Activated naive CD4-positive, alpha-beta T cell treated with anti-CD3 and anti-CD28 coated beads, Interleukin-2, amount 50 U/mL, for 72 hours (primary cell): ENCODE measurements around the gene PRR22. TPM values are rescaled to one million over a fixed set of nuclear protein-coding genes. Genes with fewer than 3 reads are reported as not detected.
A peak's percentile ranks its signal among the peaks of the same experiment; 100 is the strongest.

Experiments used
- ATAC-seq, 2 donors: fragments of 150-1000 bp; cut with Tn5 transposase; 2 replicates each; pipeline ENCODE4 v1.10.0; 2021; ENCODE audit warnings: mild to moderate bottlenecking in 2 of 2, moderate library complexity in 2 of 2
- DNase-seq, 2 donors: peaks; one replicate each; pipeline ENCODE4 v3.0.0; 2021 to 2022; ENCODE audit warnings: low spot score in 2 of 2
- H3K27ac Mint-ChIP-seq, 2 donors: one replicate each; pipeline ENCODE4 v1.8.0; 2022; ENCODE audit warnings: mild to moderate bottlenecking in 2 of 2, mixed read lengths in 2 of 2
- H3K36me3 Mint-ChIP-seq, 2 donors: one replicate each; pipeline ENCODE4 v1.8.0; 2022; ENCODE audit warnings: mixed read lengths in 2 of 2
- H3K9me3 Mint-ChIP-seq, 2 donors: one replicate each; pipeline ENCODE4 v1.8.0; 2022; ENCODE audit warnings: mixed read lengths in 2 of 2
- total RNA-seq, 2 donors: library from RNA; stranded (reverse); gene quantifications; one replicate each; pipeline ENCODE4 v1.2.3, GENCODE V29; 2022

PRR22 gene
- total RNA-seq, 2 donors from 2014 or later = 1.8 to 7.4 TPM

DNA sequence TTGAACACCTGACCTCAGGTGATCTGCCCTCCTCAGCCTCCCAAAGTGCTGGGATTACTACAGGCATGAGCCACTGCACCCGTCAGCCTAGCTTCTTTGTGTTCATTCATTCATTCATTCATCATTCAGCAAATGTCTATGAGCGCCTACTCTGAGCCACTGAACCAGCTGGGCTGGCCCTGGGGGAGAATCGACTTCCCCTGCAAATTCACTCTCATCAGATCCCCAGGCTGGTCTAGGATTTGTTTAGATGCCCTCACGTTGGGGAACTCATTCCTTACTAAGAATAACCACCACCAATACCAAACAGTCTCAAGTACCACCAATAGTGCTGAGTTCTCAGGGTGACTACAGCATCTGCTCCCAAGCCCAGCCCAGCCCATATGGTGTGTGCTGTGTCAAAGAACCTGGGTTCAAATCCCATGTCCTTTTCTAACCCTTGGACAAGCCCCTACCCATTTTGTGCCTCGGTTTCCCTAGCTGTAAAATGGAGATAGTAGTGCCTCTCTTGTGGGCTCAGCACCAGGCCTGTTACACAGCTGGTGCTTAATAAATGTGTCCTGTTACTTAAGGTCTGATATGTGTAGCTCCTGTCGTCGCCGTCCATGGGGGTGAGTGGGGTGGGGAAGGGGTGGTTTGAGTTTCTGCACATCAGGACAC lies 37.1 kb upstream of the PRR22 start:
- no peak for DNase-seq
- no peaks in the 10 kb centered on the region for H3K36me3 Mint-ChIP-seq
- no peak overlapping the region for H3K27ac Mint-ChIP-seq
- no peak for ATAC-seq
- H3K9me3 Mint-ChIP-seq = no peaks in the 10 kb centered on the region

DNA sequence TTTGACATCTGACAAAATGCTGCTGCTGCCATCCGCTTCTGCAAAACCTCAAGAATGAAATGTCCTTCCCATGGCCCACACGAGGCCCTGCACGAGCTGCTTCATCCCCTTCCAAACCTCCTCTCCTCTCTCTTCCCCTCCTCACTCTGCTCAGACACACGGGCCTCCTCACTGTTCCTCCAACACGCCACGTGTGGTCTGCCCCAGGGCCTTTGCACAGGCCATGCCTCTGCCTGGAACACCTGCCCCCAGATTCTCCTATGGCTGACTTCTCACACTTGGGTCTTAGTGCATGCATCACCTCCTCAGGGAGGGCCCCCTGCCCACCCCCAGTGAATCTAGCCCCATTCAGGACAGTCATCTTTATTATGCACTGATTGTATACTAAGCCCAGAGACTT lies 36.2 kb upstream of the PRR22 start:
- no peaks in the 10 kb centered on the region for H3K9me3 Mint-ChIP-seq
- ATAC-seq = no peak
- no peak overlapping the region for H3K27ac Mint-ChIP-seq
- no peaks in the 10 kb centered on the region for H3K36me3 Mint-ChIP-seq
- no peak for DNase-seq

DNA sequence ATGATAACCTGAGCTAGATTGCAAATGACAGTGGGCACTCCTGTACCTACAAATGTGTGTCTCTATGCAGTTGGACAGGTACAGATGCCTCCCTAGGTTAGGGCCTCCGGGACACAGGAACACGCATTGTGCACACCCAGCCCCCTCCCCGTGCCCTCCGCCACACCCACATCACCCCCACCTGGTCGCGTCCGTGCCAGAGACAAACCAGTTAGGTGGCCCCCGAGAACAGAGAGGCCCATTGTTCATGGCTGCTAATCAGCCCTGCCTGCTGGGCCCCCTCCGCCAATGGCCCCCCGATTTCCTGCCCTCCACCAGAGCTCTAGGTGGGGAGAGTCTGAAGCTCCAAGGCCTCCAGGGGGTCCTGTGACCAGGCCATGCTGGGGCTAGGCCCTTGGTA lies 34.0 kb upstream of the PRR22 start:
- H3K36me3 Mint-ChIP-seq = no peaks in the 10 kb centered on the region
- no peak for DNase-seq
- no peaks in the 10 kb centered on the region for H3K9me3 Mint-ChIP-seq

DNA sequence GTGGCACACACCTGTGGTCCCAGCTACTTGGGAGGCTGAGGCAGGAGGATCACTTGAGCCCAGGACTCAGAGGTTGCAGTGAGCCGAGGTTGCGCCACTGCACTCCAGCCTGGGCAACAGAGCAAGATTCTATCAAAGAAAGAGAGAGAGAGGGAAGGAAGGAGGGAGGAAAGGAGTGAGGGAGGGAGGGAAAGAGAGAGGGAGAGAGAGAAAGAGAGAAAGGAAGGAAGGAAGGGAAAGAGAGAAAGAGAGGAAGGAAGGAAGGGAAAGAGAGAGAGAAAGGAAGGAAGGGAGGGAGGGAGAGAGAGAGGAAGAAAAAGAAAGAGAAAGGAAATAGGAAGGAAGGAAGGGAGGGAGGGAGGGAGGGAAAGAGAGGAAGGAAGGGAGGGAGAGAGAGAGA lies 32.7 kb upstream of the PRR22 start:
- Mint-ChIP-seq H3K9me3 (no peaks in the 10 kb centered on the region), H3K36me3 (no peaks in the 10 kb centered on the region), H3K27ac (no peak overlapping the region)
- ATAC-seq = no peak
- DNase-seq = no peak

More for the DNA sequence above, 34.0 kb upstream of the PRR22 start:
- H3K27ac Mint-ChIP-seq = no peak overlapping the region
- ATAC-seq = no peak

DNA sequence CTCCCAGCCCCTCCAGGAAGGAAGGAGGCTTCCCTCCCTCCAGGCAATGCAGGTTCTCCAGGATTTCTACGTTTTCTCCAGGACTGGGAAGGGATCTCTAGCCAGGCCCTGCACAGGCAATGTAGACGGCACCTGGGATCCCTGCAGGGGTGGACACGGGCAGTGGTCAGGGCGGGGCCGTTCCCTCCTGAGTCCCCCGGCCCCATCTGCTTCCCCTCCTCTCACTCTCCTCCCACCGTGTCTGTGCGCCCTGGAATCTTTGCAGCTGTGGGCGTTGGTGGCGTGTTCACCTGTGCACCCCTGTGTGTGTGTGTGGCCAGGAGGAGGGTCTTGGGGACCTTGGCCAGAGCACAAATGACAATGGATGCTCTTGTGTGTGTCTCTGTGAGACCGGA lies 30.3 kb upstream of the PRR22 start:
- Mint-ChIP-seq H3K27ac (no peak overlapping the region), H3K36me3 (no peaks in the 10 kb centered on the region), H3K9me3 (no peaks in the 10 kb centered on the region)
- ATAC-seq (no peak), DNase-seq (no peak)

DNA sequence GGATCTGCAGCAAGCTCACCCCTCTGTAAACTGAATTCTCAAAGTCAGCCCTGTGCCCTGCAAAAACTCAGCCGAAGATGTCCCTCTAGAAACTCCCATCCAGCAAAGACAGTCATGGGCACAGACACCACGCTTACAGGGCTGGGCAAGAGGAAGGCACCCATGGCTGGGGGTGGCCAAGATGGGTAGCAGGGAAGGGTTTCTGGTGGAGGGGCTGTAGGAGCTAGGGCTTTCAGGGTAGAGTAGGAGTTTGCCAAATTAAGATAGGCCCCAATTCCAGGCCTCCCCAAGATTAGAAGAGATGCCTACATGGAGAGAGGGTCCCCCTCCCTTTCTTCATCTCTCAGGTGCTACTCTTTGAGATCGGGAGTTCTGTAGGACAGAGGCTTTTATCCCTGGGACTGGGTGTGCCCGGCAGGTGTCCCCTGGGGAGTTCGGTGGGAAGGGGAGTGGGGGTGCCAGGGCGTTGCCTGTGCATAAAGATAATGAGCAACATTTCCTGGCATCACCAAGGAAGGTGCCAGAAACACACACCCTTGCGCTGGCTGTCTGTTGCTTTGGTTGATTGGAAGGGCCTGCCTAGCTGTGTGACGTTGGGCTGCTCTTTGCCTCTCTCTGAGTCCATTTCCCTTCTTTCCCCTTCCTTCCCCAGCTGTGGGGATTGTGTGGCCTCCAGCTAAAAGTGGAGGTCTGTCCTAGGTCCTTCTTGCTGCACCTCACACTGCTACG lies 29.7 kb upstream of the PRR22 start:
- H3K36me3 Mint-ChIP-seq = no peaks in the 10 kb centered on the region
- DNase-seq = no peak
- no peak overlapping the region for H3K27ac Mint-ChIP-seq
- ATAC-seq = no peak
- H3K9me3 Mint-ChIP-seq = no peaks in the 10 kb centered on the region

DNA sequence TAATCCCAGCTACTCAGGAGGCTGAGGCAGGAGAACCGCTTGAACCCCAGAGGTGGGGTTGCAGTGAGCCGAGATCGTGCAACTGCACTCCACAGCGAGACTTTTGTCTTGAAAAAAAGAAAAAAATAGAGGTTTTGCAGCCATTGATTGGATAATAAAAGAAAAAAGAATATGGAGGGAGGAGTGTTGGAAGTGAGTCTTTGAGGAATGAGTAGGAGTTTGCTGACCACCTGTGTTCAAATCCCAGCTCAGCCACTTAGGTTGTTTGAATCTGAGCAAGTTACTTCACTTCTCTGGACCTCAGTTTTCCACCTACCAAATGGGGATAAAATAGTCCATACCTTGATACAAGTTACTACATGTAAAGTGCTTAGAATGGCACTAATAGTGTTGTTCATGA lies 26.6 kb upstream of the PRR22 start:
- no peak for DNase-seq
- ATAC-seq = no peak
- Mint-ChIP-seq H3K36me3 (no peaks in the 10 kb centered on the region), H3K27ac (no peak overlapping the region), H3K9me3 (no peaks in the 10 kb centered on the region)

DNA sequence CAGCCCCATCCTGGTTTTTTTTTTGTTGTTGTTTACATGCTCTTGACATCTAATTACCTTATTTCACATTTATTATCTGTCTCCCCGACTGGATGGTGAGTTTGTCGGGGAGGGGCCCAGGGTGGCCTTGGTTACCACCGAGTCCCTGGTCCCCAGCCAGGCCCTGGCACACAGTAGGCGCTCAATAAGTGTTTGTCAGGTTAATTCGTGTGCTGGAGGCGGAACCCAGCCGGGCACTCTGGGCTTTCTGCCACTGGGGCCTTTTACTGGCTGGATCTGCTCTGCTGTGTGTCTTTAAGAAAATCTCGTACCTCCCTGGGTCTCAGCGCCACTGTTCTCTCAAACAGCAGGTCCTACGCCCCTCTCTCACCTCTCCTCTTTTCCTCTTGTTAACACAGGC lies 24.9 kb upstream of the PRR22 start:
- DNase-seq = no peak
- Mint-ChIP-seq H3K27ac (no peak overlapping the region), H3K9me3 (no peaks in the 10 kb centered on the region), H3K36me3 (no peaks in the 10 kb centered on the region)
- no peak for ATAC-seq

DNA sequence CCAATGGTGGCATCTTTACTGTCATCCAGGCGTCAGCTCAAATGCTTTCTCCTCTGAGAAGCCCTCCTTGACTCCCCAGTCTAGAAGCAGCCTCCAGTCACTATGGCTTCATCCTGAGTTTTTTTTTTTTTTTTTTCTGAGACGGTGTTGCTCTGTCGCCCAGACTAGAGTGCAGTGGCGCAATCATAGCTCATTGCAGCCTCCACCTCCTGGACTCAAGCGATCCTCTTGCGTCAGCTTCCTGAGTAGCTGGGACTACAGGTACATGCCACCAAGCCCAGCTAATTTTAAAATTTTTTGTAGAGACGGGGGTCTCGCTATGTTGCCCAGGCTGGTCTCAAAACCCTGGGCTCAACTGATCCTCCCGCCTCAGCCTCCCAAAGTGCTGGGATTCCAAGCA lies 24.5 kb upstream of the PRR22 start:
- Mint-ChIP-seq H3K36me3 (no peaks in the 10 kb centered on the region), H3K9me3 (no peaks in the 10 kb centered on the region), H3K27ac (peak overlapping the region in 1 of 2 donors; percentile 44)
- ATAC-seq (no peak), DNase-seq (no peak)

DNA sequence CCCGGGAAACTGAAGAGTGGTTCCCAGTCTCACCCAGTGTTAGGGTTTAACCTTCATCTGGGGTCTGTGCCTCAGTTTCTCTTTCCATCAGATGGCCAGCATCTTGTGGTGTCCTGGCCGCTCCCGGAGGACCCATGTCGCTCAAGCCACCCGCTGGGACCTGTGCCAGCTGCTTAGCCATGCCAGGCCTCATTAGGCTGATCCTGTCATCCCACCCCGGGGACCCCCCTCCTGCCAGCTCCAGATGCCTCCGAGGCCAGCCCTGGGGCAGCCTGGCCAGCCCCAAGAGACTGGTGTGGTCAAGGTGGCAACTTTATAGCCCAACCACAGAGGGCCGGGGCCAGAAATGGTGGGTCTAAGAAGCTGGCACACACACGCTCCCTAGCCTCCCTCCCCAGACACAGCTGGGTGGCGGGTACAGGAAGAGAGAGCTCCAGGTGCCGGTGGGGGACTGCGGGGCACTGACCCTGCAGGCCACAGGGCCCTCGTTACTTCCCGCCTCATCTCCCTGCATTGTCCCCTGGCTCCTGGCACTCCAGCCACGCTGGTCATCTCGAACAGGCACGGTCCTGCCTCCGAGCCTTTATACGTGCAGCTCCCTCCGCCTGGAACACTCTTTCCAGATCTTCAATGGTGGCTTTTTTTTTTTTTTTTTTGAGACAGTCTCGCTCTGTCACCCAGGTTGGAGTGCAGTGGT lies 23.7 kb upstream of the PRR22 start:
- Mint-ChIP-seq H3K36me3 (no peaks in the 10 kb centered on the region), H3K9me3 (no peaks in the 10 kb centered on the region), H3K27ac (peak overlapping the region in 1 of 2 donors; percentile 44)
- no peak for ATAC-seq
- DNase-seq = no peak

DNA sequence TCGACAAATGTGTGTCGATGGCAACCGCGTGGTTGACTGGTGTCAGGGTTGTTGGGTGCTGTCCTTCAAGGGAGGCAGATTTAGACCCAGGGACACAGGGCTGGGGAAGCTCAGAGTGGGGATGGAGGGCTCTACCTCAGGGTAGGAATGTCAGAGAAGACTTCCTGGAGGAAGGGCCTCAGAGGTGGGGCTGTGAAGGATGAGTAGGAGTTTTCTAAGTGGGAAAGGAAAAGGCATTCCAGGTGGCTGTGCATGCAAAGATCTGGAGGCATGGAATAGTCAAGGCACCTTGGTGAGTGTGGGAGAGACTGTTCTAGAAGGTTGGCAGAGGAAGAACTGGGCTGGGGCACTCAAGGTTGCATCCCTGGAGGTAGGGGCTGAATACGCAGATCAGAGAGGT lies 22.4 kb upstream of the PRR22 start:
- ATAC-seq (no peak), DNase-seq (no peak)
- Mint-ChIP-seq H3K27ac (no peak overlapping the region), H3K36me3 (no peaks in the 10 kb centered on the region), H3K9me3 (no peaks in the 10 kb centered on the region)

DNA sequence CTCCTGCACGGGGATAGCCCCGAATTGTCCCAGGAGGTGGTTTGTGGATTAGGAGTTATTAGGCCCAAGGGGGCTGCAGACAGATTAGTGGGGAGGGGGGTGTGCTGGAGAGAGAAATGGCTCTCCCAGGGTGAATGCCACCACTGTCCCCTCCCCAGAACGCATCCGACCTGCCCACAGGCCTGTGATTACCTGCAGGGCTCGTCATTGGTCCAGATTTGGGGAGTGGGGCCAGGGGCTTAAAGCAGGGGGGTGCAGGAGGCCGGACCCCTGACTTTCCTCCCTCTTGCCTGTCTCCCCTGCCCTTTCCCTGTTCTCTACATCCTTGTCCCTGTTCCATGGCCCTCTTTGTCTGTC lies 21.6 kb upstream of the PRR22 start:
- DNase-seq = no peak

DNA sequence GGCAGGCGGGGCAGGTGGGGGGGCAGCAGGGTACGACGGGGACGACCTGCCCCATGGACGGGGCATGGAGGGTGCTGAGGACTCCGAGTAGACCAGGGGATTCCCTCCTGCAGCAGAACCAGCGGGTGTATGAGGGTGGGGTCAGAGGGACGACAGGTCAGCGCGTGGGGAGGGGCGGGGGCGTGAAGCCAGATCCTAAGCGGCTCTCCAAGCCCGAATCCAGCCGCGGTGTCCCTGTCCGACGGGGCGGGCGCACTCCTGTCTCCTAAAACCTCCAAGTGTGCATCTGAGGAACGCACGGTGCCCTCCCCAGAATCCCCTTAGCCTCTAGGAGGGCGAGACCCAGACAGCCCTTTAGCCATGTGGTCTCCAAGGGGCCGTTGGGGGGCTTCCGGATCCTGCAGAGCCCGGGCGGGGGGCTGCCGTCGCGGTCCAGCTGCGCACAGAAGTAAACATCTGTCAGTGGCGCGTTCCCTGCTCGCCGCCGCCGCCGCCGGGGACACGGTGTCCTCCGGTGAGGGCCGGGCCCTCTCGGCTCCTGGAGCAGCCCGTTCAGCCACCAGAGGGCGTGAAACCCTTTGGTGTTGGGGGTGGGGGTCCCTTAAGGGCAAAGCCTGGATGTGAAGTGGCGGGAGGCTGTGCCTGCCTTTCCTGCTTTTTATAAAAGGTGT lies 21.1 kb upstream of the PRR22 start:
- Mint-ChIP-seq H3K27ac (no peak overlapping the region), H3K36me3 (no peaks in the 10 kb centered on the region)
- peak in 1 of 2 donors; percentile 30 for ATAC-seq

More for the DNA sequence above, 21.6 kb upstream of the PRR22 start:
- no peak for ATAC-seq
- Mint-ChIP-seq H3K36me3 (no peaks in the 10 kb centered on the region), H3K9me3 (no peaks in the 10 kb centered on the region), H3K27ac (no peak overlapping the region)

DNA sequence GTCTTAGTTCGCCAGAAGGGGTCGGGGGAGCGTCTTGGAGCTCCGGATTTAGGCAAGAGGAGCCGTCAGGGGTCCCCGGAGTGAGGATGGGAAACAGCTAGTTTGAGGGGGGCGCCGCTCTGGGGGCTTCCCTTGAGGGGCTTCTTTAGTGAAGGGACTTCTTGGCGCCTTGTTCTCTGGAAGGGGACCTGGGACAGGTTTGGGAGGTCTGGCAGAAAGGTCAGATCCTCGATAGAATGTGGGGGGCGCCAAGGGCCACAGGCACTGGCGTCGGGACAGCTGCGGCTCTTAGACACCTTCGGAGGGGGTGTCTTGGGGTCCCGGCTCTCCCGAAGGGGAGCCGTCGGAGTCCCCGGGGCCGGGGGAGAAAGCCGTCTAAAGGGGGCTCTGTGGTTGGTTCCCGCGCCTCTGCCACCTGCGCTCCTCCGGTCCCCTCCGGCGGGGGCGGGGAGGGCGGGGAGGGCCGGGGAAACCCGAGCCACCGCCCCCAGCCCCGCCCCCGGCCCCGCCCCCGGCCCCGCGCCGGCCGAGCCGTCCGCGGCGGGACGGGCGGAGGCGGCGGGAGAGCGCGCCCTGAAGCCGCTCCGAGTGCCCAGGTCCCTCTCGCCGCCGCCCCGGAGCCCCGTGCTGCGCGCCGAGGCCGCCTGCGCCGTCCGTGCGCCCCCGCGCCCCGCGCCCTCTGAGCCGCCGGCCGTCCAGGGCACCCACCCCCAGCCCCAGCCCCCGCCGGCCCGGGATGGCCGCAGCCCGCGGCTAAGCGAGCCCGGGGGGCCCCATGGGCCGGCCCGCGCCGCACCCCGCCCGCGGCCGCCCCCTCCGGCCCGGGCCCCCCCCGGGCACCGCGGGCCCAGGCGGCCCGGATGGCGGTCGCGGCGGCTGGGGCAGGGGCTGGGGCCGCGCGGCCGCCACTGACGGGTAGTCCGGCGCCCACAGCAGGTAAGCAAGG lies 20.2 kb upstream of the PRR22 start, which contains the start of gene NRTN:
TSS of gene NRTN (plus strand) at position 552 of the 946 bp plus-strand sequence. CDS start 19,099 bp downstream, outside the sequence.
- ATAC-seq = peak; percentile 24 to 43
- H3K9me3 Mint-ChIP-seq = no peaks in the 10 kb centered on the region
- H3K36me3 Mint-ChIP-seq = no peaks in the 10 kb centered on the region
- peak in 1 of 2 donors; percentile 47 for DNase-seq
- H3K27ac Mint-ChIP-seq = peak within 1 kb of the TSS; percentile 40 to 74

More for the DNA sequence above, 21.1 kb upstream of the PRR22 start:
- H3K9me3 Mint-ChIP-seq = no peaks in the 10 kb centered on the region
- DNase-seq = peak in 1 of 2 donors; percentile 80

DNA sequence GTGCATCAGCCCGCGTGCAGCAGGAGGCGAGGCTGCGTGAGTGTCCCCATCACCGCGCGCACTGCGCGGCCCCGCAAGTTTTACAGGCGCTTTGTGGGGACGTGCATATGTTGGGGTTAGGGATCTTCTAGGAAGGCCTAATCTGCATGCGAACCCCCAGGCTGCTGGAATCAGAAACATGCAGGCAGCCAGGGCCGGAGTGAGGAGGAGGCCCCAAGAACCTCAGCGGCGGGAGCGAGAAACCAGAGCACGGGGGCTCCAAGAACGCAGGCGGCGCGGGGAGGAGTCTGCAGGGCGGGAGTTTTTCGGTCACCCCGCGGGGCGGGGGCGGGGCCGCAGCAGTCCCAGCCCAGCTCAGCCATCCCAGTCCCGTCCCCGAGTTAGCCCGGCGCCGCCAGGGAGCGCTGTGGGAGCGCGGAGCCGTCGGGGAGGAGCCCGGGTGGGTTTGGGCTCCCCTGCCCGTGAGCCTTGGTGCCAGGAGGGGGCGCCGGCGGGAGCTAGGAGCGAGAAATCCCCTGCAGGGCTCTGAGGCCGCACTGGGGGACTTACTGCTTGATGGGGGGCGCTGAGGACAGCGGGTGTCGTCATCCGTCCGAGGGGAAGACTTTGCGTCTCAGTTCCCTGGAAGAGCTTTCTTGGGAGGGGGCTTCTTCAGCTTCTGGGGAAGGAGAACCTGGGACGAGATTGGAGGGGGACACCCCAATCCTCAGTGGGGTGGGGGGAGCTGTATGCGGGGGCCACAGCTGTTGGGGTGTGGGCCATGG lies 19.4 kb upstream of the PRR22 start:
- Mint-ChIP-seq H3K27ac (peak overlapping the region; percentile 40 to 74), H3K36me3 (no peaks in the 10 kb centered on the region), H3K9me3 (no peaks in the 10 kb centered on the region)
- peak; percentile 94 to 100 for DNase-seq
- peak; percentile 93 to 94 for ATAC-seq

DNA sequence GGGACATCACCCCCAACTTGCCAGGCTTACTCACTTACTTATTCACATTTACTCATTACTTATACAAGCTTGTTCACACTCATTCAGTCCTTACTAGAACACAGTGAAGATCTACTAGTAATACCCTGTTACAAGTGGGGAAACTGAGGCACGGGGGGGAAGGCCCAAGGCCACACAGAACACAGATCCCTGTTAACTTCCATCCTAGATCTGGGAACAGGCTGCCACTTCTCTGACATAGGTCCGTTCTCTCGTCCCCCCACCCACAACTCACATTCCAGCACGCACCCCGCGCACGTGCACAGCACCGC lies 18.9 kb upstream of the PRR22 start:
- DNase-seq (no peak), ATAC-seq (peak in 1 of 2 donors; percentile 10)
- Mint-ChIP-seq H3K36me3 (no peaks in the 10 kb centered on the region), H3K27ac (no peak overlapping the region), H3K9me3 (no peaks in the 10 kb centered on the region)
